PC-9 (cell line): ENCODE results near the gene SPTA1. TPM values are rescaled to one million over a fixed set of nuclear protein-coding genes. Genes with fewer than 3 reads are reported as not detected.
A peak's percentile ranks its signal among the peaks of the same experiment; 100 is the strongest.

ENCODE experiments used
- BruUV-seq: library from RNA; stranded (reverse); fragments of 400-500 nt; replicated peaks from 2 replicates; lab custom pipeline; 2021; lab: Mats Ljungman, UMichigan
- CTCF ChIA-PET: fragments of 300-600 bp; sonication (Branson Sonifier 250); formaldehyde crosslinking; loops from one replicate; lab custom pipeline; 2022; ENCODE audit warnings: antibody characterized with exemption; lab: Charles Lee
- POLR2A ChIA-PET: fragments of 300-600 bp; sonication (Branson Sonifier 250); formaldehyde crosslinking; loops from one replicate; lab custom pipeline; 2022; ENCODE audit warnings: antibody characterized with exemption; ENCODE audit not compliant: unreplicated experiment; lab: Charles Lee
- DNase-seq, 2 experiments: peaks; one replicate each; pipeline versions ENCODE4 v3.0.0 to v3.0.0-alpha.2; 2015 to 2022; ENCODE audit warnings: mixed read lengths in 1 of 2
- H2AFZ ChIP-seq: fragments of 200-600 bp; sonication (generic); 2 replicates; pipeline ENCODE4 v1.8.1; 2017; ENCODE audit warnings: antibody characterized with exemption
- H3F3A ChIP-seq: fragments of 200-600 bp; sonication (generic); 2 replicates; pipeline ENCODE4 v1.8.1; 2017; ENCODE audit warnings: antibody characterized with exemption, mild to moderate bottlenecking, low read depth; ENCODE audit not compliant: insufficient read depth
- H3K27ac ChIP-seq: fragments of 200-600 bp; sonication (generic); 2 replicates; pipeline ENCODE4 v1.6.1; 2016; ENCODE audit warnings: mixed run types
- H3K27me3 ChIP-seq: fragments of 200-600 bp; sonication (generic); 2 replicates; pipeline ENCODE4 v1.6.1; 2016; ENCODE audit warnings: low read depth, mixed run types; ENCODE audit not compliant: insufficient read depth
- H3K36me3 ChIP-seq: fragments of 200-600 bp; sonication (generic); 2 replicates; pipeline ENCODE4 v1.6.1; 2016; ENCODE audit warnings: low read depth, mixed run types
- H3K4me1 ChIP-seq: fragments of 200-600 bp; sonication (generic); replicated peaks from 2 replicates; pipeline ENCODE4 v1.6.1; 2016; ENCODE audit warnings: mixed run types; ENCODE audit not compliant: insufficient read depth
- H3K4me2 ChIP-seq: fragments of 200-600 bp; sonication (generic); 2 replicates; pipeline ENCODE4 v1.6.1; 2017; ENCODE audit warnings: mixed run types
- H3K4me3 ChIP-seq: fragments of 200-600 bp; sonication (generic); 2 replicates; pipeline ENCODE4 v1.6.1; 2016; ENCODE audit warnings: mixed run types
- H3K79me2 ChIP-seq: fragments of 200-600 bp; sonication (generic); 2 replicates; pipeline ENCODE4 v1.6.1; 2017; ENCODE audit warnings: low read depth, mixed run types
- H3K9me2 ChIP-seq: fragments of 200-600 bp; sonication (generic); 2 replicates; pipeline ENCODE4 v1.8.1; 2017; ENCODE audit warnings: mild to moderate bottlenecking; ENCODE audit not compliant: insufficient read depth
- H3K9me3 ChIP-seq: fragments of 200-600 bp; sonication (generic); 2 replicates; pipeline ENCODE4 v1.8.1; 2016; ENCODE audit warnings: low read depth; ENCODE audit not compliant: insufficient read depth
- H4K20me1 ChIP-seq: fragments of 200-600 bp; sonication (generic); 2 replicates; pipeline ENCODE4 v1.8.1; 2017; ENCODE audit not compliant: insufficient read depth
- EZH2 ChIP-seq: fragments of 200-600 bp; sonication (generic); IDR thresholded peaks from 2 replicates; pipeline ENCODE4 v1.8.0; 2017; ENCODE audit warnings: antibody characterized with exemption, low read depth
- intact Hi-C: fragments of 100-400 bp; cut with micrococcal nuclease; formaldehyde crosslinking; loops from one replicate; pipeline ENCODE4 v1.10.0; 2022; ENCODE audit not compliant: unreplicated experiment
- total RNA-seq: library from RNA; stranded (reverse); gene quantifications from 2 replicates; pipeline ENCODE4 v1.2.3, GENCODE V29; 2021
- TF ChIP-seq, protein P1 (sequence below): fragments of 200-600 bp; sonication (generic); conservative IDR thresholded peaks from 2 replicates; pipeline ENCODE4 v1.6.1; 2017; ENCODE audit warnings: mixed run types, antibody characterized with exemption, mild to moderate bottlenecking, moderate library complexity

SPTA1 gene
- total RNA-seq, 1 experiment from 2014 or later, result not detected

DNA sequence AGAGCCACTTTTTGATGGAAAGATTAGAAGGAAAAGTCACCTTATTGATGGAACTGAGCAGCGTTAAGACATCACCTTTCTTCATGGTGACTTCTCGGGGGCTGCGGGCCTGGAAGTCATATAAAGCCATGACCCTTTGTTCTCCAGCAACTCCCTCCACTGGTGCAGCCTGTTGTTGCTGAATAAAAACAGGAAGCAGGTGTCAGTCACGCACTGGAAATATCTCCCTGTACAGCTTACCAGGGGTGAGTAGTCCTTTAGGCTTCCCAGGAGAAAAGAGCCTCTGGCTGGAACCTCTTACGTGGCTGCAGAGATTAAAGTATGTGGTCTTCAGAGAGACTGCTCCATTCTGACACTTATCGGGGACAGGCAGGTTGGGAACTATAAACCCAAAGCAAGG, 31.9 kb downstream of the SPTA1 start:
- H3K36me3 ChIP-seq, result no peaks in the 10 kb centered on the region
- 0 out of 2 replicates have a peak overlapping the region, but pooled peaks have one; percentile 64 for H2AFZ ChIP-seq
- no peaks in the 10 kb centered on the region for H3K9me2 ChIP-seq
- DNase-seq, result no peak
- peaks cover 6% of the 10 kb centered on the region; the same call in 1 of the 2 replicates for H3K27me3 ChIP-seq
- H3K4me2 ChIP-seq, result no peak overlapping the region
- no peak overlapping the region for H3K4me3 ChIP-seq
- TF ChIP-seq, protein P1, sequence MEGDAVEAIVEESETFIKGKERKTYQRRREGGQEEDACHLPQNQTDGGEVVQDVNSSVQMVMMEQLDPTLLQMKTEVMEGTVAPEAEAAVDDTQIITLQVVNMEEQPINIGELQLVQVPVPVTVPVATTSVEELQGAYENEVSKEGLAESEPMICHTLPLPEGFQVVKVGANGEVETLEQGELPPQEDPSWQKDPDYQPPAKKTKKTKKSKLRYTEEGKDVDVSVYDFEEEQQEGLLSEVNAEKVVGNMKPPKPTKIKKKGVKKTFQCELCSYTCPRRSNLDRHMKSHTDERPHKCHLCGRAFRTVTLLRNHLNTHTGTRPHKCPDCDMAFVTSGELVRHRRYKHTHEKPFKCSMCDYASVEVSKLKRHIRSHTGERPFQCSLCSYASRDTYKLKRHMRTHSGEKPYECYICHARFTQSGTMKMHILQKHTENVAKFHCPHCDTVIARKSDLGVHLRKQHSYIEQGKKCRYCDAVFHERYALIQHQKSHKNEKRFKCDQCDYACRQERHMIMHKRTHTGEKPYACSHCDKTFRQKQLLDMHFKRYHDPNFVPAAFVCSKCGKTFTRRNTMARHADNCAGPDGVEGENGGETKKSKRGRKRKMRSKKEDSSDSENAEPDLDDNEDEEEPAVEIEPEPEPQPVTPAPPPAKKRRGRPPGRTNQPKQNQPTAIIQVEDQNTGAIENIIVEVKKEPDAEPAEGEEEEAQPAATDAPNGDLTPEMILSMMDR, result no peak
- no peak for TF ChIP-seq EZH2
- H4K20me1 ChIP-seq, result no peaks in the 10 kb centered on the region
- BruUV-seq, result no TSS peak
- intact Hi-C loops, result no loop called here
- no peaks in the 10 kb centered on the region for H3F3A ChIP-seq
- POLR2A ChIA-PET, result no interaction called here
- H3K4me1 ChIP-seq, result no peaks in the 10 kb centered on the region
- CTCF ChIA-PET, result no interaction called here
- no peaks in the 10 kb centered on the region for H3K9me3 ChIP-seq
- H3K27ac ChIP-seq, result no peak overlapping the region
- no peaks in the 10 kb centered on the region for H3K79me2 ChIP-seq

DNA sequence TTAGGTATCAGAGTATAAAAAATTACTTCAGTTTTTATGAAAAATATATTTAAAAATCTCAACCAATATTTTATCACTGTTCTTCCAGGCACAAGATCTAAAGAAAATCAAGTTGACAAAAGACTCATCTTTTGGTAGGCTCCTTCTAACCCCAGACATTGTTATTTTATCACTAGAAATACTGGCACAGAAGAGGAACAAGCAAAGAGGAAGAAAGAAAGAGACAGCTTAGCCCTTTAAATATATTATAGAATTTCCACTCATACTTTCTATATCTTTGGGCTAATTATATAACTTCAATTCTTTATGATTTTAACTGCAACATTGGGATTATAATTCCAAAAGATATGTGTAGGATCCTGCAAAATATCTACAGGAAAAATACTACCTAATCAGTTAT, 32.4 kb downstream of the SPTA1 start:
- Histone ChIP-seq H2AFZ (no peak overlapping the region), H4K20me1 (no peaks in the 10 kb centered on the region), H3F3A (no peaks in the 10 kb centered on the region), H3K9me3 (no peaks in the 10 kb centered on the region), H3K4me2 (no peak overlapping the region), H3K27me3 (peaks cover 6% of the 10 kb centered on the region; the same call in 1 of the 2 replicates), H3K4me3 (no peak overlapping the region), H3K36me3 (no peaks in the 10 kb centered on the region), H3K9me2 (no peaks in the 10 kb centered on the region), H3K79me2 (no peaks in the 10 kb centered on the region), H3K27ac (no peak overlapping the region), H3K4me1 (no peaks in the 10 kb centered on the region)
- POLR2A ChIA-PET, result no interaction called here
- TF ChIP-seq EZH2, result no peak
- TF ChIP-seq, protein P1, result no peak
- intact Hi-C loops, result no loop called here
- no TSS peak for BruUV-seq
- CTCF ChIA-PET, result no interaction called here
- DNase-seq, result no peak

DNA sequence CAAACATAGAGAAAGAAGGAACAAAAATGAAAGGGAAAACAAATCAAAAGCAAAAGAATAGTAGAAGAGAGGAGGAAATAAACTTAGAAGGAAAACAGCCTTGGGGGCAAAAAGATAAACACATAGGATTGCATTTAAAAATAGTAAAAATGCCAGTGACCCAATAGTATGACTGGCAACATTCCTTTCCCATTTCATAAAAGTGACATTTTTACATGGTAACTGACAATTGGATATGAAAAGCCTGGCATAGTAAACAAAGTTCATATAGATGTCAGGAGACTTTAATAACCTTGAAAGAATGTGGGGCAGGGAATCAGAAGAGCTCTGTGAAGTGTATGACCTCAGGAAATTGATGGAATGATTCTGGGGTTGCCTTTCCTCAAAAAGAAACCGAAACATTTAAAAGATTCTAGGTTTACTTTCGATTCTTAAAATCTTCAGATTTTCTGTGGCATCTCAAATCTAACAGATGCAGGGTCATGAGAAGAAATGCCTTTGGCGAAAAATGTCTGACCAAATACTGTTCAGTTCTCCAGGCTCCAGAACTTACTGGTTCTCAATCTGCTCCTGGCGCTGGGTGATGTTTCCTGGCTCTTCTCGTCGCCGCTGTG, 33.7 kb downstream of the SPTA1 start:
- no peaks in the 10 kb centered on the region for H3K9me2 ChIP-seq
- H3F3A ChIP-seq, result no peaks in the 10 kb centered on the region
- no peaks in the 10 kb centered on the region for H3K36me3 ChIP-seq
- H3K27ac ChIP-seq, result no peak overlapping the region
- H3K4me2 ChIP-seq, result peak overlapping the region; percentile 59
- peaks cover 6% of the 10 kb centered on the region; the same call in 1 of the 2 replicates for H3K27me3 ChIP-seq
- TF ChIP-seq, protein P1, result no peak
- no peak for TF ChIP-seq EZH2
- intact Hi-C loops, result no loop called here
- POLR2A ChIA-PET, result no interaction called here
- no TSS peak for BruUV-seq
- CTCF ChIA-PET, result no interaction called here
- H3K79me2 ChIP-seq, result no peaks in the 10 kb centered on the region
- H4K20me1 ChIP-seq, result no peaks in the 10 kb centered on the region
- peak overlapping the region; percentile 43; the same call in 1 of the 2 replicates for H3K4me3 ChIP-seq
- H3K9me3 ChIP-seq, result no peaks in the 10 kb centered on the region
- H2AFZ ChIP-seq, result no peak overlapping the region; the same call in 1 of the 2 replicates
- H3K4me1 ChIP-seq, result no peaks in the 10 kb centered on the region
- no peak for DNase-seq
